H1 (cell line): Measurements from ENCODE around the gene VPS54. TPM values are rescaled to one million over a fixed set of nuclear protein-coding genes. Genes with fewer than 3 reads are reported as not detected.

Experiments
- ASH2L ChIP-seq: fragments of 200-600, 300-600 bp; sonication (generic); IDR thresholded peaks from one replicate; pipeline ENCODE4 v1.7.1; 2017; ENCODE audit warnings: low read length
- ATF2 ChIP-seq: IDR thresholded peaks from 2 replicates; pipeline ENCODE4 v1.6.1; 2012; ENCODE audit warnings: low read length, inconsistent platforms
- BACH1 ChIP-seq: IDR thresholded peaks from 2 replicates; pipeline ENCODE4 v1.6.1; 2012; ENCODE audit warnings: low read length, improper control_type of control experiment
- BRCA1 ChIP-seq: IDR thresholded peaks from 2 replicates; pipeline ENCODE4 v1.6.1; 2012; ENCODE audit warnings: low read depth, low read length, improper control_type of control experiment
- CTBP2 ChIP-seq: IDR thresholded peaks from 2 replicates; pipeline ENCODE4 v1.7.0; 2011; ENCODE audit warnings: borderline replicate concordance, mild to moderate bottlenecking, moderate library complexity, mixed read lengths, low read length; ENCODE audit not compliant: insufficient read depth, insufficient read length
- HDAC2 ChIP-seq, 2 experiments: fragments of 300-600 bp in 1 of 2; sonication (generic) in 1 of 2; IDR thresholded peaks; 2 replicates each; pipeline ENCODE4 v1.6.1; 2011 to 2012; ENCODE audit warnings: low read depth in 2 of 2, low read length in 2 of 2, mild to moderate bottlenecking in 2 of 2, moderate library complexity in 2 of 2, borderline replicate concordance in 1 of 2, inconsistent platforms in 1 of 2
- HDAC6 ChIP-seq: IDR thresholded peaks from one replicate; pipeline ENCODE4 v1.7.1; 2012; ENCODE audit warnings: low read depth, mild to moderate bottlenecking, inconsistent platforms, low read length, moderate library complexity
- JUND ChIP-seq: IDR thresholded peaks from 2 replicates; pipeline ENCODE4 v1.6.1; 2011; ENCODE audit warnings: mild to moderate bottlenecking, improper control_type of control experiment, low read length
- KDM5A ChIP-seq: fragments of 200-600 bp; IDR thresholded peaks from 2 replicates; pipeline ENCODE4 v1.7.1; 2012; ENCODE audit warnings: mild to moderate bottlenecking, low read length, inconsistent platforms, mixed read lengths
- NANOG ChIP-seq: IDR thresholded peaks from 2 replicates; pipeline ENCODE4 v1.6.1; 2011; ENCODE audit warnings: low read length, low read depth, mild to moderate bottlenecking, inconsistent platforms; ENCODE audit not compliant: insufficient read depth, poor library complexity, severe bottlenecking
- POLR2A ChIP-seq, 2 experiments: IDR thresholded peaks; 1 replicate in 1 of 2; 2 replicates in 1 of 2; pipeline ENCODE4 v1.6.1; 2011; ENCODE audit warnings: low read depth in 2 of 2, low read length in 2 of 2, mild to moderate bottlenecking in 2 of 2; ENCODE audit errors: control extremely low read depth in 1 of 2
- POLR2AphosphoS5 ChIP-seq: IDR thresholded peaks from 2 replicates; pipeline ENCODE4 v1.6.1; 2011; ENCODE audit warnings: low read depth, low read length
- POU5F1 ChIP-seq: IDR thresholded peaks from 2 replicates; pipeline ENCODE4 v1.6.1; 2011; ENCODE audit warnings: low read depth, mild to moderate bottlenecking, low read length, moderate library complexity
- RBBP5 ChIP-seq: IDR thresholded peaks from 2 replicates; pipeline ENCODE4 v1.7.1; 2012; ENCODE audit warnings: low read depth, mild to moderate bottlenecking, inconsistent platforms, low read length, moderate library complexity, borderline replicate concordance
- RFX5 ChIP-seq: IDR thresholded peaks from 2 replicates; pipeline ENCODE4 v1.6.1; 2011; ENCODE audit warnings: low read depth, low read length, improper control_type of control experiment, borderline replicate concordance
- SIN3A ChIP-seq, 2 experiments: IDR thresholded peaks in 1 of 2; conservative IDR thresholded peaks in 1 of 2; 2 replicates each; pipeline ENCODE4 v1.6.1; 2011 to 2012; ENCODE audit warnings: low read length in 2 of 2, improper control_type of control experiment in 1 of 2, low read depth in 1 of 2, mild to moderate bottlenecking in 1 of 2
- SP1 ChIP-seq: IDR thresholded peaks from 2 replicates; pipeline ENCODE4 v1.6.1; 2011; ENCODE audit warnings: low read depth, low read length
- TAF1 ChIP-seq: IDR thresholded peaks from 2 replicates; pipeline ENCODE4 v1.6.1; 2011; ENCODE audit warnings: mild to moderate bottlenecking, low read depth, low read length
- TBP ChIP-seq: IDR thresholded peaks from 2 replicates; pipeline ENCODE4 v1.6.1; 2011; ENCODE audit warnings: low read depth, low read length, improper control_type of control experiment
- TEAD4 ChIP-seq: IDR thresholded peaks from 2 replicates; pipeline ENCODE4 v1.6.1; 2012; ENCODE audit warnings: low read depth, low read length, inconsistent platforms, mixed read lengths
- YY1 ChIP-seq: IDR thresholded peaks from 2 replicates; pipeline ENCODE4 v1.6.1; 2011; ENCODE audit warnings: low read depth, mild to moderate bottlenecking, low read length
- polyA plus RNA-seq, 7 experiments: library from polyadenylated mRNA; depleted of rRNA in 3 of 7; stranded (reverse) in 5 of 7; unstranded in 2 of 7; fragments of >200 nt in 5 of 7; fragments of 200-250 nt in 2 of 7; gene quantifications; 1 replicate in 5 of 7; 2 replicates in 1 of 7; 4 replicates in 1 of 7; pipeline versions ENCODE4 v1.2.1 to v1.2.3, GENCODE V29; 2011 to 2013; ENCODE audit warnings: missing spikeins in 2 of 7, mixed read lengths in 2 of 7
- total RNA-seq: library from RNA; stranded (reverse); fragmentation: NEBNext Ultra II Directional; extraction: Animal tissue kit (Norgen Biotek cat#: 25700); gene quantifications from 2 replicates; pipeline ENCODE4 v1.2.1, GENCODE V29; 2021
- TF ChIP-seq, protein P1 (sequence below): IDR thresholded peaks from 2 replicates; pipeline ENCODE4 v1.6.1; 2011; ENCODE audit warnings: low read length, improper control_type of control experiment

Gene VPS54
- total and polyA plus RNA-seq, 2 of the 8 experiments (the other 6 are each of a cell fraction or from before 2014, with no cell fraction given) = 3.6 to 13.2 TPM

- TF ChIP-seq POLR2AphosphoS5 (peak; percentile 90), BRCA1 (no peak), RFX5 (no peak), ATF2 (no peak; the same call in 1 of the 2 replicates), TBP (no peak), POU5F1 (no peak), HDAC2 (IDR thresholded peaks at IDR 0.05; ENCODE audit: borderline replicate concordance in 1 of 2, low read depth in 2 of 2, low read length in 2 of 2) (no peak), SIN3A (conservative IDR thresholded peaks at IDR 0.05 in 1 of 2, IDR thresholded peaks at IDR 0.05 in 1 of 2; ENCODE audit: low read depth in 1 of 2, low read length in 2 of 2) (no peak), POLR2A (IDR thresholded peaks at IDR 0.05; ENCODE audit: control extremely low read depth in 1 of 2, low read depth in 2 of 2, low read length in 2 of 2) (peak in 1 of 2 experiments; percentile 44; a peak in 2 of 3 replicates), KDM5A (no peak), YY1 (no peak), TAF1 (no peak), CTBP2 (no peak), ASH2L (no peak), TEAD4 (no peak), SP1 (no peak), RBBP5 (no peak), HDAC6 (no peak), NANOG (no peak), JUND (no peak), BACH1 (no peak)
- TF ChIP-seq, protein P1, sequence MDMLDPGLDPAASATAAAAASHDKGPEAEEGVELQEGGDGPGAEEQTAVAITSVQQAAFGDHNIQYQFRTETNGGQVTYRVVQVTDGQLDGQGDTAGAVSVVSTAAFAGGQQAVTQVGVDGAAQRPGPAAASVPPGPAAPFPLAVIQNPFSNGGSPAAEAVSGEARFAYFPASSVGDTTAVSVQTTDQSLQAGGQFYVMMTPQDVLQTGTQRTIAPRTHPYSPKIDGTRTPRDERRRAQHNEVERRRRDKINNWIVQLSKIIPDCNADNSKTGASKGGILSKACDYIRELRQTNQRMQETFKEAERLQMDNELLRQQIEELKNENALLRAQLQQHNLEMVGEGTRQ = no peak
Observed at GRCh38 chr2:63888490-63889402, 130.5 kb downstream of the VPS54 start (continued).
